Measurements from ENCODE around the gene NPLOC4.

The NPLOC4 gene

DNA sequence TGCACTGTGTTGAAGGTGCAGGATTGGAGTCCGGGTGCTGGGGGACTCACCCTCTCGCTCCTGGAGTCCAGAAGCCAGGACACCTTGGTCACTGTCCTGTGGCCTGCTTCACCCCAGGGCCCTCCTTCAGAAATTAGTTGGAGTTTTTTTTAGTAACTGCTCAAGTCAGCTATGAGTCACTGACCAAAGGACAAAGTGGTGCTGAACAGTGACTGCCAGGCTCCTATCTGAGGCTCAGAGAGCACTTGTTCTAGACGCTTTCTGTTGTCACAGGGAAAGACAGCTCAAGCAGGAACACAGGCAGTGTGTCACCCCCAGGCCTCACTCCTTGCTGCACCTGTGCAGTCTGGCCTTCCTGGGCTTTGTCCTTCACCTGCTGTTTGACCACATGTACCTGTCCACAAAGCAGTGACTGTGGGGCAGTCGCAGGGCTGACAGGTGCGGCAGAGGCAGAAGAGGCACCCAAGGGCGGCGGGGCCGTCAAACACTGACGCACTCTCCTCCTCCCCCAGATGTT lies 80.7 kb downstream of the NPLOC4 start:
- DNase-seq (ENCODE audit: low read depth) = no peak
- TF ChIP-seq, protein P1, sequence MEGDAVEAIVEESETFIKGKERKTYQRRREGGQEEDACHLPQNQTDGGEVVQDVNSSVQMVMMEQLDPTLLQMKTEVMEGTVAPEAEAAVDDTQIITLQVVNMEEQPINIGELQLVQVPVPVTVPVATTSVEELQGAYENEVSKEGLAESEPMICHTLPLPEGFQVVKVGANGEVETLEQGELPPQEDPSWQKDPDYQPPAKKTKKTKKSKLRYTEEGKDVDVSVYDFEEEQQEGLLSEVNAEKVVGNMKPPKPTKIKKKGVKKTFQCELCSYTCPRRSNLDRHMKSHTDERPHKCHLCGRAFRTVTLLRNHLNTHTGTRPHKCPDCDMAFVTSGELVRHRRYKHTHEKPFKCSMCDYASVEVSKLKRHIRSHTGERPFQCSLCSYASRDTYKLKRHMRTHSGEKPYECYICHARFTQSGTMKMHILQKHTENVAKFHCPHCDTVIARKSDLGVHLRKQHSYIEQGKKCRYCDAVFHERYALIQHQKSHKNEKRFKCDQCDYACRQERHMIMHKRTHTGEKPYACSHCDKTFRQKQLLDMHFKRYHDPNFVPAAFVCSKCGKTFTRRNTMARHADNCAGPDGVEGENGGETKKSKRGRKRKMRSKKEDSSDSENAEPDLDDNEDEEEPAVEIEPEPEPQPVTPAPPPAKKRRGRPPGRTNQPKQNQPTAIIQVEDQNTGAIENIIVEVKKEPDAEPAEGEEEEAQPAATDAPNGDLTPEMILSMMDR (IDR thresholded peaks at IDR 0.05; ENCODE audit: control insufficient read depth, extremely low read depth, insufficient read depth) = no peak
- no peak overlapping the region for H3K4me3 ChIP-seq (ENCODE audit: low read depth, low read length)

GRCh38 chr17:81553616-81554181 lies 83.2 kb downstream of the NPLOC4 start:
- peak overlapping the region; percentile 96 for H3K4me3 ChIP-seq (ENCODE audit: low read depth, low read length)
- TF ChIP-seq, protein P1 (IDR thresholded peaks at IDR 0.05; ENCODE audit: control insufficient read depth, extremely low read depth, insufficient read depth) = no peak
- DNase-seq (ENCODE audit: low read depth) = no peak

GRCh38 chr17:81553018-81553615 lies 83.8 kb downstream of the NPLOC4 start:
- peak overlapping the region; percentile 96 for H3K4me3 ChIP-seq (ENCODE audit: low read depth, low read length)
- DNase-seq (ENCODE audit: low read depth) = peak; percentile 66
- TF ChIP-seq, protein P1 (IDR thresholded peaks at IDR 0.05; ENCODE audit: control insufficient read depth, extremely low read depth, insufficient read depth) = peak; percentile 15; the same call in 1 of the 2 replicates

DNA sequence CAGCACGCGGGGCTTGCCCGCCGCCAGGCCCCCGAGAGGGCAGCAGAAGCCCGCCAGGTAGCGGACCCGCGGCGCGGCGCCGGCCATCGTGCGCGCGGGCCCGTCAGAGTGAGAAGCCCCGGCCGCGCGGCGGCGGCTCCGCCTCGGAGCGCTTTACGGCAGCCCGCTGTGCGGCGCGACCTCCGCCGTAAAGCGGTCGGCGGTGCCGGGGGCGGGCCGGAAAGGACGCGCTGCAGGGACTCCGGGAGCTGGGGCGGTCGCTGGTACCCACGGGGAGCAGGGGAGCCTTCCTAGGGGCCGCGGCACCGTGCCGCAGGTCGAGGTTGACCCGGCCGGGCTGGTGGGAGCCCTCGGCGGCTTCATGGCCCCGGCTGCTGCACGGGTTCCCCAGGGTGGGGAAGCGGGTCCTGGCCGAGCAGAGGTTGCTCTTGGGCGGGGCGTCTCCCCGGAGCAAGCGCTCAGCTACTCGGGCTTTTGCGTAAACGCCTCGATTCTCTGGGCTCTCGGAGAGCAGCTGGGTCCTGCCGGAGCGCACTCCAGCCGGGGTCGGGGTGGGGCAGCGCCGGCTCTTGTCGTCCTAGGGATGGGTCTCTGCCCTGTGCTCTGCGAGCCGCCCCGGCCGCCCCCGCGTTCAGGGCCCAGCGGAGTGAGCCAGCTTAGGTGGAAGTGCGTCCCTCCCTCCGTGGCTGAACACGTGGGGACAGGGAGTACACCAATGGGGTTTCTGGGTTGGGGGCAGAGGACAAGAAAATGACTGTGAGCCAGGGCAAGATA lies 84.5 kb downstream of the NPLOC4 start, which contains the start of gene FAAP100:
Gene FAAP100, minus strand, starts transcription at position 110 of the 774 bp plus-strand sequence. Its CDS starts 23 bp downstream, at position 87.
- no peak for DNase-seq (ENCODE audit: low read depth)

DNA sequence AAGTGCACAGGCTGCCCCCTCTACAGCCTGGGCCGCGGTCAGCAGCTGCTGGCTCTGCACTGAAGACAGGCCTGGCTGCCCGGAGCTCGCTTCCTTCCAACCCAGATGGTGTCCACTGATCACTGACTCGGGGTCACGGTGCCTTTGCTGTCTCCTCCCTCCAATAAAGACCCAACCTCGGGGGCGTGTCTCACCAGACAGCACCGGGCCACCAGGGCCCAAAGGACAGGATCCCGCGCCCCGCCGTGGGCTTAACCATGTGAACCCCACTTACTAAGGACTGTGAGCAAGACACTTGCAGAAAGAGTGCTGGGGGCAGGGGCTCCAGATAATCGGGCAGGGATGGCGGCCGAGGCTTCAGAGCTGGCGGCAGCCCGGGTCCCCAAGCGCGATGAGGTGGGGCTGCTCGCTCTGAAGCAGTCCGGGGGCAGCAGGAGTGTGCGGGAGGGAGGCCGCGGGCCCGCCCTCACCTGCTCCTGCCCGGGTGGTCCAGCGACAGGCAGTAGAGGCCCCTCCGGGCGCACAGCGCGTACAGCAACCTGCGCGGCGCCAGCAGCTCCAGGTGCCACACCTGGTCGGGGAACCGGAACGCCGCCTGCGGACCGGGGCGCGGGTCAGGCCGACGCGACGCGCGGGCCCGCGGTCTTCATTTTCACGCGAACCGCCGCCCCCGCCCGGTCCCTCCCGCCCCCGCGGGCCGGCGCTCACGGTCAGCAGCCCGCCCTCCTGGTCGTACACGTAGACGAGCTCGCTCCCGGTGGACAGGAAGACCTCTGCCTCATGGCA lies 85.3 kb downstream of the NPLOC4 start:
- peak overlapping the region; percentile 96 for H3K4me3 ChIP-seq (ENCODE audit: low read depth, low read length)
- no peak for DNase-seq (ENCODE audit: low read depth)
- TF ChIP-seq, protein P1 (IDR thresholded peaks at IDR 0.05; ENCODE audit: control insufficient read depth, extremely low read depth, insufficient read depth) = no peak

More for the DNA sequence above, 84.5 kb downstream of the NPLOC4 start, which contains the start of gene FAAP100:
- peak within 1 kb of the TSS; percentile 96 for H3K4me3 ChIP-seq (ENCODE audit: low read depth, low read length)
- TF ChIP-seq, protein P1 (IDR thresholded peaks at IDR 0.05; ENCODE audit: control insufficient read depth, extremely low read depth, insufficient read depth) = no peak

DNA sequence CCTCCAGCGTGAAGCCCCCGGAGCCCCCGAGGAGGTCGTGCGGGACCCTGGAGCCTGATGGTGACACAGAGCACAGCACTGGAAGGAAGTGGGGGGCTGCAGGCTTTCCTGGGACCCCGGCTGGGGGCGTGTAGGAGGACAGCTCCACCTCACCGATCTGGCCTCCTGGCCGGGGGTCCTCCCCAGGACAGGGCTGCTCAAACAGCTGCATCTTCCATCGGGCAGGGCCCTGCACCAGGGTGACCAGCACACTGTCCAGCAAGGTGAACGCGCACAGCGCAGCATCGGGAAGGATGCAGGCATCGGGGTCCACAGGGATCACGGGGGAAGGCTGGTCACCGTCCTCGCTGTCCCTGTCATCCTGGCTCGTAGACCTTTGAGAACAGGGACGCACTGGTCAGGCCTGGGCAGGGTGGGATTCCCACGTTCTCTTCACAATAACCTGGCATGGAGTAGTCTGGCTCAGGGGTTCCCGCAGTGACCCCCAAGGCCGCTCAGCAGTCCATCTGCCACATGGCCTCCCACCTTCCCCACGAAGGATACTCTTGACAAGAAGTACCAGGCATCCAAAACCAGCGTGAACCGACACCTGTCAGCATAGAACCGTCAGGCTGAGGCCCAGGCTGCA lies 86.0 kb downstream of the NPLOC4 start:
- H3K4me3 ChIP-seq (ENCODE audit: low read depth, low read length) = peak overlapping the region; percentile 96
- no peak for DNase-seq (ENCODE audit: low read depth)
- TF ChIP-seq, protein P1 (IDR thresholded peaks at IDR 0.05; ENCODE audit: control insufficient read depth, extremely low read depth, insufficient read depth) = no peak
